ENCODE data around the gene KCNMA1. TPM values are rescaled to one million over a fixed set of nuclear protein-coding genes. Genes with fewer than 3 reads are reported as not detected.

KCNMA1 gene
- total RNA-seq, 1 donor from 2014 or later = 94.3 TPM

GRCh38 chr10:77547307-77548050, 90.1 kb downstream of the KCNMA1 start:
- Histone ChIP-seq H3K9me3 (no peaks in the 10 kb centered on the region), H3K27ac (no peak overlapping the region), H3K27me3 (no peaks in the 10 kb centered on the region), H3K4me1 (no peaks in the 10 kb centered on the region), H3K36me3 (no peaks in the 10 kb centered on the region), H3K4me3 (no peak overlapping the region)
- intact Hi-C loops (cut with DNase I) = no loop called here
- no peak for TF ChIP-seq POLR2A (IDR thresholded peaks at IDR 0.05)
- TF ChIP-seq, protein P1, sequence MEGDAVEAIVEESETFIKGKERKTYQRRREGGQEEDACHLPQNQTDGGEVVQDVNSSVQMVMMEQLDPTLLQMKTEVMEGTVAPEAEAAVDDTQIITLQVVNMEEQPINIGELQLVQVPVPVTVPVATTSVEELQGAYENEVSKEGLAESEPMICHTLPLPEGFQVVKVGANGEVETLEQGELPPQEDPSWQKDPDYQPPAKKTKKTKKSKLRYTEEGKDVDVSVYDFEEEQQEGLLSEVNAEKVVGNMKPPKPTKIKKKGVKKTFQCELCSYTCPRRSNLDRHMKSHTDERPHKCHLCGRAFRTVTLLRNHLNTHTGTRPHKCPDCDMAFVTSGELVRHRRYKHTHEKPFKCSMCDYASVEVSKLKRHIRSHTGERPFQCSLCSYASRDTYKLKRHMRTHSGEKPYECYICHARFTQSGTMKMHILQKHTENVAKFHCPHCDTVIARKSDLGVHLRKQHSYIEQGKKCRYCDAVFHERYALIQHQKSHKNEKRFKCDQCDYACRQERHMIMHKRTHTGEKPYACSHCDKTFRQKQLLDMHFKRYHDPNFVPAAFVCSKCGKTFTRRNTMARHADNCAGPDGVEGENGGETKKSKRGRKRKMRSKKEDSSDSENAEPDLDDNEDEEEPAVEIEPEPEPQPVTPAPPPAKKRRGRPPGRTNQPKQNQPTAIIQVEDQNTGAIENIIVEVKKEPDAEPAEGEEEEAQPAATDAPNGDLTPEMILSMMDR (IDR thresholded peaks at IDR 0.05) = no peak
- TF ChIP-seq POLR2AphosphoS5 (IDR thresholded peaks at IDR 0.05; ENCODE audit: insufficient read depth in 1 of 2, low read depth in 1 of 2) = no peak
- no peak for DNase-seq (ENCODE audit: extremely low spot score in 2 of 2)

- Histone ChIP-seq H3K4me1 (no peaks in the 10 kb centered on the region), H3K36me3 (no peaks in the 10 kb centered on the region), H3K27ac (no peak overlapping the region), H3K4me3 (no peak overlapping the region), H3K27me3 (no peaks in the 10 kb centered on the region), H3K9me3 (no peaks in the 10 kb centered on the region)
- intact Hi-C loops (cut with DNase I) = no loop called here
- DNase-seq (ENCODE audit: extremely low spot score in 2 of 2) = no peak
- TF ChIP-seq, protein P1 (IDR thresholded peaks at IDR 0.05) = no peak
- TF ChIP-seq POLR2A (IDR thresholded peaks at IDR 0.05) (no peak), POLR2AphosphoS5 (IDR thresholded peaks at IDR 0.05; ENCODE audit: insufficient read depth in 1 of 2, low read depth in 1 of 2) (no peak)
Measured at GRCh38 chr10:77546042-77546441, 91.6 kb downstream of the KCNMA1 start.

DNA sequence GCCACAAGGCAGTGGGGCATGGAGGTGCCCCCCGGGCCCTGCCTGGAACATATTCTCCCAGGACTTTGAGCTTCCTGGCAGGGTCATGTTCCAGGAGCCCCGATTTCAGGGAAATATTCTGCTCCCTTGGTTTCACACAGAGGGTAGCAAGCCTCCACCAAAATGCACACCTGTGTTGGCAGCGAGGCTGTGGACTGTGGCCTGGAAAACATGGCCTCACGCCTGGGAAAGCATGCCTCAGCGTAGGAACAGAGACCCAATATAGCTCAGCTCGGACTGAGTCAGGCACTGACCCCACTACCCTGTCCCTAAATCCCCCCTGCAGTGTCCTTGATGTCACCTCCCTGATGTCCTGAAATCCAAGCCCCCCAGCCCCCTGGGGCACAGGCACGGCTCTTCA, 92.0 kb downstream of the KCNMA1 start:
- no peak for TF ChIP-seq POLR2AphosphoS5 (IDR thresholded peaks at IDR 0.05; ENCODE audit: insufficient read depth in 1 of 2, low read depth in 1 of 2)
- no peak for TF ChIP-seq POLR2A (IDR thresholded peaks at IDR 0.05)
- TF ChIP-seq, protein P1 (IDR thresholded peaks at IDR 0.05) = no peak
- no peak for DNase-seq (ENCODE audit: extremely low spot score in 2 of 2)
- Histone ChIP-seq H3K27ac (no peak overlapping the region), H3K4me1 (no peaks in the 10 kb centered on the region), H3K36me3 (no peaks in the 10 kb centered on the region), H3K9me3 (no peaks in the 10 kb centered on the region), H3K4me3 (no peak overlapping the region), H3K27me3 (no peaks in the 10 kb centered on the region)
- intact Hi-C loops (cut with DNase I) = no loop called here

DNA sequence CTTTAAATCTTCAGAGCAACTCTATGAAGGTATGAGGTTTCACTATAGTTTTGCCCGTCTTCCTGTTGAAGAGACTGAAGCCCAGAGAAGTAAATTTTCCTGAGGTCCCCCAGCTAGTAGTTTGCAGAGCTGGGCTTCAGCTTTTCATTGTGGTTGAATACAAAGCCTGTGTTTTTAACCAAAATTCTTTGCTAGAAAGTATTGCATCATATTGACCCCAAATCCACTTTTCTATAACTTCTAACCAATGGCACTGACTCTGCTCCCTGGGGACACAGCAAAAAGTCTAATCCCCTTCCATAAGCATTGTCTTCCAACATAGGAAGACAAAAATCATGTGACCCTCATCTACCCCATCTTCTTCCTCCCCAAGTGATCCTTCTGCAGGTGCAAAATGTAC, 93.0 kb downstream of the KCNMA1 start:
- Histone ChIP-seq H3K9me3 (no peaks in the 10 kb centered on the region), H3K27ac (no peak overlapping the region), H3K4me1 (no peaks in the 10 kb centered on the region), H3K27me3 (no peaks in the 10 kb centered on the region), H3K4me3 (no peak overlapping the region), H3K36me3 (no peaks in the 10 kb centered on the region)
- TF ChIP-seq POLR2AphosphoS5 (IDR thresholded peaks at IDR 0.05; ENCODE audit: insufficient read depth in 1 of 2, low read depth in 1 of 2) = no peak
- intact Hi-C loops (cut with DNase I) = no loop called here
- DNase-seq (ENCODE audit: extremely low spot score in 2 of 2) = no peak

GRCh38 chr10:77542710-77543259, 94.8 kb downstream of the KCNMA1 start:
- no peaks in the 10 kb centered on the region for H3K9me3 ChIP-seq
- no peak overlapping the region for H3K4me3 ChIP-seq
- H3K27ac ChIP-seq = no peak overlapping the region
- H3K27me3 ChIP-seq = no peaks in the 10 kb centered on the region
- TF ChIP-seq POLR2A (IDR thresholded peaks at IDR 0.05) (no peak), POLR2AphosphoS5 (IDR thresholded peaks at IDR 0.05; ENCODE audit: insufficient read depth in 1 of 2, low read depth in 1 of 2) (no peak)
- TF ChIP-seq, protein P1 (IDR thresholded peaks at IDR 0.05) = no peak
- intact Hi-C loops (cut with DNase I) = no loop called here
- H3K36me3 ChIP-seq = no peaks in the 10 kb centered on the region
- no peaks in the 10 kb centered on the region for H3K4me1 ChIP-seq
- DNase-seq (ENCODE audit: extremely low spot score in 2 of 2) = no peak

Data from vagina (tissue), 2 donors.